22Rv1 (cell line): Measurements from ENCODE around the gene RNASE9.
"Not testable (repeated sequence)": the region's sequence is repeated elsewhere in the genome, so short reads cannot be mapped to it uniquely, and the experiment has no call there.

Experiments
- H3K27ac ChIP-seq: fragments of 450-650 bp; 2 replicates; pipeline ENCODE4 v1.5.1; 2017
- ZFX ChIP-seq: fragments of 450-650 bp; IDR thresholded peaks from 2 replicates; pipeline ENCODE4 v1.6.1; 2017; ENCODE audit warnings: antibody characterized with exemption, borderline replicate concordance
- TF ChIP-seq, protein P1 (sequence below): fragments of 450-650 bp; IDR thresholded peaks from 2 replicates; pipeline ENCODE4 v1.5.1; 2017; ENCODE audit warnings: mild to moderate bottlenecking

Gene RNASE9

DNA sequence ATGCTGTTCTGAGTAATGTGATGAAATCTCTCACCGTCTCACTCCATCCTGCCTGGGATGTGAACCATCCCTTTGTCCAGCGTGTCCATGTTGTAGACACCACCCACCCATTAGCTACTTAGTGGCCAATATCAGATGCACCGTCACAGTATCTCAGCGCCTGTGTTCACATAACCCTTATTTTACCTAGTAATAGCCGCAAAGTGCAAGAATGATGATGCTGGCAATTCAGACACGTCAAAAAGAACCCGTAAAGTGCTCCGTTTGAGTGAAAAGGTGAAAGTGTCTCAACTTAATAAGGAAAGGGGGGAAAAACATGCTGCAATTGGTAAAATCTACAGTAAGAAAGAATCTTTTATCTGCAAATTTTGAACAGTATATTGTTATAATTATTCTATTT is 52.5 kb downstream of the RNASE9 start:
- no peak overlapping the region for H3K27ac ChIP-seq
- TF ChIP-seq, protein P1, sequence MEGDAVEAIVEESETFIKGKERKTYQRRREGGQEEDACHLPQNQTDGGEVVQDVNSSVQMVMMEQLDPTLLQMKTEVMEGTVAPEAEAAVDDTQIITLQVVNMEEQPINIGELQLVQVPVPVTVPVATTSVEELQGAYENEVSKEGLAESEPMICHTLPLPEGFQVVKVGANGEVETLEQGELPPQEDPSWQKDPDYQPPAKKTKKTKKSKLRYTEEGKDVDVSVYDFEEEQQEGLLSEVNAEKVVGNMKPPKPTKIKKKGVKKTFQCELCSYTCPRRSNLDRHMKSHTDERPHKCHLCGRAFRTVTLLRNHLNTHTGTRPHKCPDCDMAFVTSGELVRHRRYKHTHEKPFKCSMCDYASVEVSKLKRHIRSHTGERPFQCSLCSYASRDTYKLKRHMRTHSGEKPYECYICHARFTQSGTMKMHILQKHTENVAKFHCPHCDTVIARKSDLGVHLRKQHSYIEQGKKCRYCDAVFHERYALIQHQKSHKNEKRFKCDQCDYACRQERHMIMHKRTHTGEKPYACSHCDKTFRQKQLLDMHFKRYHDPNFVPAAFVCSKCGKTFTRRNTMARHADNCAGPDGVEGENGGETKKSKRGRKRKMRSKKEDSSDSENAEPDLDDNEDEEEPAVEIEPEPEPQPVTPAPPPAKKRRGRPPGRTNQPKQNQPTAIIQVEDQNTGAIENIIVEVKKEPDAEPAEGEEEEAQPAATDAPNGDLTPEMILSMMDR: no peak
- no peak for TF ChIP-seq ZFX

DNA sequence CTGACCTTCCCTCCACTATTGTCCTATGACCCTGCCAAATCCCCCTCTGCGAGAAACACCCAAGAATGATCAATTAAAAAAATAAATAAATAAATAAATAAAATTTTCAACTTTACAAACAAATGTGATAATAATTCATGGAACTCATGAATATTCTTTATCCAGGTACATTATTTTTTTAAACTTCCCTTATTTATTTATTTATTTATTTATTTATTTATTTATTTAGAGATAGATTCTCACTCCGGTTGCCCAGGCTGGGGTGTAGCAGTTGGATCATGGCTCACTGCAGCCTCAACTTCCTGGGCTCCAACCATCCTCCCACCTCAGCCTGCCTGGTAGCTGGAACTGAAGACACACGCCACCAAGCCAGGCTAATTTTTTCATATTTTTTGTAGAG is 53.3 kb downstream of the RNASE9 start:
- H3K27ac ChIP-seq: not testable (repeated sequence)

DNA sequence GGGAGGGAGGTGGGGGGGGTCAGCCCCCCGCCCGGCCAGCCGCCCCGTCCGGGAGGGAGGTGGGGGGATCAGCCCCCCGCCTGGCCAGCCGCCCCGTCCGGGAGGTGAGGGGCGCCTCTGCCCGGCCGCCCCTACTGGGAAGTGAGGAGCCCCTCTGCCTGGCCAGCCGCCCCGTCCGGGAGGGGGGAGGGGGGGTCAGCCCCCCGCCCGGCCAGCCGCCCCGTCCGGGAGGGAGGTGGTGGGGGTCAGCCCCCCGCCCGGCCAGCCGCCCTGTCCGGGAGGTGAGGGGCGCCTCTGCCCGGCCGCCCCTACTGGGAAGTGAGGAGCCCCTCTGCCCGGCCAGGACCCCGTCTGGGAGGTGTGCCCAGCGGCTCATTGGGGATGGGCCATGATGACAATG is 54.1 kb downstream of the RNASE9 start:
- H3K27ac ChIP-seq: not testable (repeated sequence)

DNA sequence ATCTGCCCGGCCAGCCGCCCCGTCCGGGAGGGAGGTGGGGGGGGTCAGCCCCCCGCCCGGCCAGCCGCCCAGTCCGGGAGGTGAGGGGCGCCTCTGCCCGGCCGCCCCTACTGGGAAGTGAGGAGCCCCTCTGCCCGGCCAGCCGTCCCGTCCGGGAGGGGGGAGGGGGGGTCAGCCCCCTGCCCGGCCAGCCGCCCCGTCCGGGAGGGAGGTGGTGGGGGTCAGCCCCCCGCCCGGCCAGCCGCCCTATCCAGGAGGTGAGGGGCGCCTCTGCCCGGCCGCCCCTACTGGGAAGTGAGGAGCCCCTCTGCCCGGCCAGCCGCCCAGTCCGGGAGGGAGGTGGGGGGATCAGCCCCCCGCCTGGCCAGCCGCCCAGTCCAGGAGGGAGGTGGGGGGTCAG is 54.6 kb downstream of the RNASE9 start:
- not testable (repeated sequence) for H3K27ac ChIP-seq
